Measurements from ENCODE around the gene DYNLT2. TPM values are rescaled to one million over a fixed set of nuclear protein-coding genes. Genes with fewer than 3 reads are reported as not detected.

The DYNLT2 gene
- total RNA-seq, 1 experiment from 2014 or later: 1.3 TPM

GRCh38 chr6:169799474-169799926 is 48.1 kb upstream of the DYNLT2 start:
- POLR2A ChIA-PET: interaction anchor here (2.7 kb wide), 1 partner anchor 9 kb away, joined by 8 read pairs; no protein-coding TSS in a partner anchor
- Mint-ChIP-seq H3K4me3 (ENCODE audit: unreplicated experiment) (no peak overlapping the region), H3K9me3 (ENCODE audit: unreplicated experiment) (no peaks in the 10 kb centered on the region), H3K27me3 (ENCODE audit: insufficient read depth, unreplicated experiment) (peaks cover 48% of the 10 kb centered on the region), H3K4me1 (ENCODE audit: insufficient read depth, unreplicated experiment) (no peaks in the 10 kb centered on the region), H3K36me3 (ENCODE audit: insufficient read depth, unreplicated experiment) (no peaks in the 10 kb centered on the region), H3K27ac (ENCODE audit: low read depth, unreplicated experiment) (no peak overlapping the region)
- no peak for DNase-seq (ENCODE audit: unreplicated experiment)
- CTCF ChIA-PET: interaction anchor here (1.0 to 1.5 kb wide), 3 partner anchors 9 to 32 kb away, joined by 3 to 5 read pairs (median 3); no protein-coding TSS in a partner anchor
- no peak for TF ChIP-seq CTCF (IDR thresholded peaks at IDR 0.05; ENCODE audit: unreplicated experiment)
- intact Hi-C loops (cut with micrococcal nuclease): loop anchor here (10.0 kb wide), 1 partner anchor 905 kb away; no protein-coding TSS in a partner anchor
- BruUV-seq (replicated peaks): no TSS peak

- no peak for TF ChIP-seq CTCF (IDR thresholded peaks at IDR 0.05; ENCODE audit: unreplicated experiment)
- ChIA-PET POLR2A (interaction anchor here (2.7 kb wide), 1 partner anchor 8 kb away, joined by 8 read pairs; no protein-coding TSS in a partner anchor), CTCF (interaction anchor here (1.0 to 1.5 kb wide), 5 partner anchors 8 to 730 kb away, joined by 3 to 5 read pairs (median 3); no protein-coding TSS in a partner anchor)
- H3K27me3 Mint-ChIP-seq (ENCODE audit: insufficient read depth, unreplicated experiment): peaks cover 42% of the 10 kb centered on the region
- H3K9me3 Mint-ChIP-seq (ENCODE audit: unreplicated experiment): no peaks in the 10 kb centered on the region
- H3K4me3 Mint-ChIP-seq (ENCODE audit: unreplicated experiment): no peak overlapping the region
- BruUV-seq (replicated peaks): no TSS peak
- H3K4me1 Mint-ChIP-seq (ENCODE audit: insufficient read depth, unreplicated experiment): no peaks in the 10 kb centered on the region
- intact Hi-C loops (cut with micrococcal nuclease): loop anchor here (10.0 kb wide), 1 partner anchor 904 kb away; no protein-coding TSS in a partner anchor
- H3K36me3 Mint-ChIP-seq (ENCODE audit: insufficient read depth, unreplicated experiment): no peaks in the 10 kb centered on the region
- DNase-seq (ENCODE audit: unreplicated experiment): no peak
- H3K27ac Mint-ChIP-seq (ENCODE audit: low read depth, unreplicated experiment): no peak overlapping the region
Measured at GRCh38 chr6:169798764-169799473, 47.5 kb upstream of the DYNLT2 start.

- ChIA-PET POLR2A (no interaction called here), CTCF (interaction anchor here (1.0 to 1.4 kb wide), 3 partner anchors 36 to 735 kb away, joined by 3 to 7 read pairs (median 5); no protein-coding TSS in a partner anchor)
- peaks cover 5% of the 10 kb centered on the region for H3K4me1 Mint-ChIP-seq (ENCODE audit: insufficient read depth, unreplicated experiment)
- H3K27ac Mint-ChIP-seq (ENCODE audit: low read depth, unreplicated experiment): no peak overlapping the region
- no peak for DNase-seq (ENCODE audit: unreplicated experiment)
- no peak for TF ChIP-seq CTCF (IDR thresholded peaks at IDR 0.05; ENCODE audit: unreplicated experiment)
- H3K4me3 Mint-ChIP-seq (ENCODE audit: unreplicated experiment): no peak overlapping the region
- no peaks in the 10 kb centered on the region for H3K36me3 Mint-ChIP-seq (ENCODE audit: insufficient read depth, unreplicated experiment)
- no peaks in the 10 kb centered on the region for H3K9me3 Mint-ChIP-seq (ENCODE audit: unreplicated experiment)
- intact Hi-C loops (cut with micrococcal nuclease): loop anchor here (10.0 kb wide), 1 partner anchor 900 kb away; no protein-coding TSS in a partner anchor
- BruUV-seq (replicated peaks): no TSS peak
- peaks cover 40% of the 10 kb centered on the region for H3K27me3 Mint-ChIP-seq (ENCODE audit: insufficient read depth, unreplicated experiment)
Measured at GRCh38 chr6:169795196-169795595, 43.8 kb upstream of the DYNLT2 start.

GRCh38 chr6:169794317-169795055 is 43.1 kb upstream of the DYNLT2 start:
- Mint-ChIP-seq H3K4me3 (ENCODE audit: unreplicated experiment) (no peak overlapping the region), H3K27ac (ENCODE audit: low read depth, unreplicated experiment) (no peak overlapping the region), H3K4me1 (ENCODE audit: insufficient read depth, unreplicated experiment) (peaks cover 5% of the 10 kb centered on the region), H3K36me3 (ENCODE audit: insufficient read depth, unreplicated experiment) (no peaks in the 10 kb centered on the region), H3K27me3 (ENCODE audit: insufficient read depth, unreplicated experiment) (peaks cover 40% of the 10 kb centered on the region), H3K9me3 (ENCODE audit: unreplicated experiment) (no peaks in the 10 kb centered on the region)
- ChIA-PET POLR2A (no interaction called here), CTCF (interaction anchor here (1.0 to 1.4 kb wide), 2 partner anchors 37 to 736 kb away, joined by 5 to 7 read pairs; no protein-coding TSS in a partner anchor)
- intact Hi-C loops (cut with micrococcal nuclease): loop anchor here (10.0 kb wide), 1 partner anchor 900 kb away; no protein-coding TSS in a partner anchor
- TF ChIP-seq CTCF (IDR thresholded peaks at IDR 0.05; ENCODE audit: unreplicated experiment): no peak
- no peak for DNase-seq (ENCODE audit: unreplicated experiment)
- BruUV-seq (replicated peaks): no TSS peak
